ENCODE measurements around the gene AFM.

- TF ChIP-seq EZH2phosphoT487 (IDR thresholded peaks at IDR 0.05; ENCODE audit: low read depth, severe bottlenecking, unreplicated experiment) = no peak
- TF ChIP-seq, protein P1, sequence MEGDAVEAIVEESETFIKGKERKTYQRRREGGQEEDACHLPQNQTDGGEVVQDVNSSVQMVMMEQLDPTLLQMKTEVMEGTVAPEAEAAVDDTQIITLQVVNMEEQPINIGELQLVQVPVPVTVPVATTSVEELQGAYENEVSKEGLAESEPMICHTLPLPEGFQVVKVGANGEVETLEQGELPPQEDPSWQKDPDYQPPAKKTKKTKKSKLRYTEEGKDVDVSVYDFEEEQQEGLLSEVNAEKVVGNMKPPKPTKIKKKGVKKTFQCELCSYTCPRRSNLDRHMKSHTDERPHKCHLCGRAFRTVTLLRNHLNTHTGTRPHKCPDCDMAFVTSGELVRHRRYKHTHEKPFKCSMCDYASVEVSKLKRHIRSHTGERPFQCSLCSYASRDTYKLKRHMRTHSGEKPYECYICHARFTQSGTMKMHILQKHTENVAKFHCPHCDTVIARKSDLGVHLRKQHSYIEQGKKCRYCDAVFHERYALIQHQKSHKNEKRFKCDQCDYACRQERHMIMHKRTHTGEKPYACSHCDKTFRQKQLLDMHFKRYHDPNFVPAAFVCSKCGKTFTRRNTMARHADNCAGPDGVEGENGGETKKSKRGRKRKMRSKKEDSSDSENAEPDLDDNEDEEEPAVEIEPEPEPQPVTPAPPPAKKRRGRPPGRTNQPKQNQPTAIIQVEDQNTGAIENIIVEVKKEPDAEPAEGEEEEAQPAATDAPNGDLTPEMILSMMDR (IDR thresholded peaks at IDR 0.05; ENCODE audit: poor library complexity) = no peak
Observed at GRCh38 chr4:73508651-73509050, 27.1 kb downstream of the AFM start.
